SU-DHL-6 (cell line): Measurements from ENCODE around the gene ABCC3.

Source experiments
- H2AFZ ChIP-seq: fragments of 200-600 bp; sonication (generic); 2 replicates; pipeline ENCODE4 v1.6.1; 2014; ENCODE audit warnings: low read depth, mild to moderate bottlenecking, moderate library complexity, mixed read lengths, antibody characterized with exemption, low read length; ENCODE audit not compliant: severe bottlenecking
- H3F3A ChIP-seq: fragments of 200-600 bp; shearing (Covaris generic); 2 replicates; pipeline ENCODE4 v1.6.0; 2016; ENCODE audit warnings: antibody characterized with exemption, mild to moderate bottlenecking; ENCODE audit not compliant: insufficient read depth
- H3K27ac ChIP-seq: fragments of 200-600 bp; sonication (generic); 2 replicates; pipeline ENCODE4 v1.5.1; 2016; ENCODE audit warnings: low read depth, mild to moderate bottlenecking, low read length, moderate library complexity, mixed read lengths
- H3K27me3 ChIP-seq: fragments of 200-600 bp; sonication (generic), shearing (Covaris generic); 2 replicates; pipeline ENCODE4 v1.6.0; 2014; ENCODE audit warnings: mild to moderate bottlenecking, low read length
- H3K36me3 ChIP-seq: fragments of 200-600 bp; sonication (generic); 2 replicates; pipeline ENCODE4 v1.6.1; 2014; ENCODE audit warnings: mild to moderate bottlenecking, low read length, mixed read lengths
- H3K4me2 ChIP-seq: fragments of 300-600, 200-600 bp; shearing (Covaris generic), sonication (generic); 2 replicates; pipeline ENCODE4 v1.6.0; 2014; ENCODE audit warnings: low read length, low read depth, mild to moderate bottlenecking; ENCODE audit not compliant: poor library complexity, severe bottlenecking
- H3K4me3 ChIP-seq: fragments of 200-600 bp; sonication (generic); 2 replicates; pipeline ENCODE4 v1.5.1; 2014; ENCODE audit warnings: antibody characterized with exemption, low read length, mild to moderate bottlenecking, mixed read lengths; ENCODE audit not compliant: insufficient read depth, poor library complexity, severe bottlenecking
- H3K79me2 ChIP-seq: fragments of 200-600 bp; sonication (generic); 2 replicates; pipeline ENCODE4 v1.6.1; 2014; ENCODE audit warnings: mild to moderate bottlenecking, low read length, moderate library complexity; ENCODE audit not compliant: insufficient read depth
- H3K9ac ChIP-seq: fragments of 200-600 bp; sonication (generic); 2 replicates; pipeline ENCODE4 v1.7.0; 2014; ENCODE audit warnings: mild to moderate bottlenecking, low read length
- H3K9me2 ChIP-seq: fragments of 200-600 bp; sonication (generic); replicated peaks from 2 replicates; pipeline ENCODE4 v1.6.1; 2014; ENCODE audit warnings: low read length; ENCODE audit not compliant: insufficient read depth
- H3K9me3 ChIP-seq: fragments of 200-600 bp; sonication (generic); 2 replicates; pipeline ENCODE4 v1.6.1; 2014; ENCODE audit warnings: low read length, mixed read lengths; ENCODE audit not compliant: insufficient read depth
- H4K20me1 ChIP-seq: fragments of 200-600 bp; sonication (generic); 2 replicates; pipeline ENCODE4 v1.6.1; 2014; ENCODE audit warnings: low read depth, mild to moderate bottlenecking, antibody characterized with exemption, low read length, moderate library complexity, mixed read lengths
- CTCF ChIP-seq: fragments of 200-600 bp; sonication (generic); IDR thresholded peaks from one replicate; pipeline ENCODE4 v1.5.1; 2017; ENCODE audit warnings: antibody characterized with exemption, mild to moderate bottlenecking, low read length, moderate library complexity; ENCODE audit not compliant: insufficient read depth, poor library complexity, severe bottlenecking
- EZH2phosphoT487 ChIP-seq: fragments of 200-600 bp; sonication (generic), shearing (Covaris generic); conservative IDR thresholded peaks from 2 replicates; pipeline ENCODE4 v1.6.1; 2018; ENCODE audit warnings: mild to moderate bottlenecking, antibody characterized with exemption, low read length, moderate library complexity, mixed read lengths

ABCC3 gene

GRCh38 chr17:50662632-50663225 lies 28.0 kb downstream of the ABCC3 start:
- H3K36me3 ChIP-seq, result no peaks in the 10 kb centered on the region
- no peak overlapping the region for H3K9ac ChIP-seq
- H3K4me3 ChIP-seq, result no peak overlapping the region
- TF ChIP-seq CTCF, result no peak
- no peak for TF ChIP-seq EZH2phosphoT487
- H3F3A ChIP-seq, result no peaks in the 10 kb centered on the region
- H3K9me3 ChIP-seq, result no peaks in the 10 kb centered on the region
- no peak overlapping the region for H3K27ac ChIP-seq
- no peaks in the 10 kb centered on the region for H3K9me2 ChIP-seq
- H3K79me2 ChIP-seq, result no peaks in the 10 kb centered on the region
- H3K4me2 ChIP-seq, result no peak overlapping the region
- H3K27me3 ChIP-seq, result no peaks in the 10 kb centered on the region
- H4K20me1 ChIP-seq, result no peaks in the 10 kb centered on the region
- H2AFZ ChIP-seq, result no peak overlapping the region

- no peak overlapping the region for H3K4me2 ChIP-seq
- H3K9me2 ChIP-seq, result no peaks in the 10 kb centered on the region
- H3K27me3 ChIP-seq, result no peaks in the 10 kb centered on the region
- H4K20me1 ChIP-seq, result no peaks in the 10 kb centered on the region
- TF ChIP-seq CTCF (no peak), EZH2phosphoT487 (no peak)
- no peaks in the 10 kb centered on the region for H3K36me3 ChIP-seq
- no peak overlapping the region for H3K9ac ChIP-seq
- no peak overlapping the region for H3K27ac ChIP-seq
- no peaks in the 10 kb centered on the region for H3K9me3 ChIP-seq
- H3K4me3 ChIP-seq, result no peak overlapping the region
- H2AFZ ChIP-seq, result no peak overlapping the region
- H3F3A ChIP-seq, result no peaks in the 10 kb centered on the region
- no peaks in the 10 kb centered on the region for H3K79me2 ChIP-seq
These were observed 29.2 kb downstream of the ABCC3 start for GRCh38 chr17:50663812-50664374.

GRCh38 chr17:50664788-50665458 lies 30.2 kb downstream of the ABCC3 start:
- Histone ChIP-seq H3F3A (no peaks in the 10 kb centered on the region), H3K4me2 (no peak overlapping the region), H3K36me3 (no peaks in the 10 kb centered on the region), H3K79me2 (no peaks in the 10 kb centered on the region), H3K27ac (no peak overlapping the region), H3K9me2 (no peaks in the 10 kb centered on the region), H4K20me1 (no peaks in the 10 kb centered on the region), H3K9me3 (no peaks in the 10 kb centered on the region), H3K9ac (no peak overlapping the region), H3K4me3 (no peak overlapping the region), H2AFZ (no peak overlapping the region), H3K27me3 (no peaks in the 10 kb centered on the region)
- TF ChIP-seq EZH2phosphoT487 (no peak), CTCF (no peak)
